ENCODE measurements around the gene DLL4. TPM values are rescaled to one million over a fixed set of nuclear protein-coding genes. Genes with fewer than 3 reads are reported as not detected.

Gene DLL4
- total and polyA plus RNA-seq, 10 donors = 1.2 to 26.3 (median 10.2) TPM

DNA sequence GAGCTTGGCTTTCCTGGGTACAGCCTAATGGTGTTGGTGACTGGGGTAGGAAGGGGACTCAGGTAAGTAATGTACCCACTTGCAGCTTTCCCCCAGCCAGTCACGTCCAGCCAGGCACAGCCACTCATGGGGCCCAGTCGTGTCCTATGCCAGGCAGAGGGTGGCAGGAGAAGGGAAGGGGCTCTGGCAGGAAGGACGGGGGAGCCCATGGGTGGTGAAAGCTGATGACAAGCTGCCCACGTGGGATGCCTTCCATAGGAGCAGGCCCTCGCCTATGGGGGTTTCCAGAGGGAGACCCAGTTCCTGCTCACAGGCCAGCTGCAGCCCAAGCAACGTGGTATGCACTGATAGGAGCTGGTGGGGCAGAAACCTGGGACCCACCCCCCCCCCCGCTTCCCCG, 34.9 kb downstream of the DLL4 start:
- Histone ChIP-seq H3K4me1 (peaks cover 0 to 25% (median 9%) of the 10 kb centered on the region in 6 donors), H3K27ac (no peak overlapping the region), H3K27me3 (replicated peaks in 1 of 7) (no peaks in the 10 kb centered on the region), H3K36me3 (no peaks in the 10 kb centered on the region), H3K4me3 (no peak overlapping the region), H3K9me3 (no peaks in the 10 kb centered on the region)
- intact Hi-C loops (cut with DNase I; ENCODE audit: low total_unique reads) = no loop called here
- DNase-seq = no peak
- WGBS, 5 donors = 78 to 92% (median 84%) methylated on average over 5 to 8 of the region's 8 CpGs
- TF ChIP-seq, protein P1, sequence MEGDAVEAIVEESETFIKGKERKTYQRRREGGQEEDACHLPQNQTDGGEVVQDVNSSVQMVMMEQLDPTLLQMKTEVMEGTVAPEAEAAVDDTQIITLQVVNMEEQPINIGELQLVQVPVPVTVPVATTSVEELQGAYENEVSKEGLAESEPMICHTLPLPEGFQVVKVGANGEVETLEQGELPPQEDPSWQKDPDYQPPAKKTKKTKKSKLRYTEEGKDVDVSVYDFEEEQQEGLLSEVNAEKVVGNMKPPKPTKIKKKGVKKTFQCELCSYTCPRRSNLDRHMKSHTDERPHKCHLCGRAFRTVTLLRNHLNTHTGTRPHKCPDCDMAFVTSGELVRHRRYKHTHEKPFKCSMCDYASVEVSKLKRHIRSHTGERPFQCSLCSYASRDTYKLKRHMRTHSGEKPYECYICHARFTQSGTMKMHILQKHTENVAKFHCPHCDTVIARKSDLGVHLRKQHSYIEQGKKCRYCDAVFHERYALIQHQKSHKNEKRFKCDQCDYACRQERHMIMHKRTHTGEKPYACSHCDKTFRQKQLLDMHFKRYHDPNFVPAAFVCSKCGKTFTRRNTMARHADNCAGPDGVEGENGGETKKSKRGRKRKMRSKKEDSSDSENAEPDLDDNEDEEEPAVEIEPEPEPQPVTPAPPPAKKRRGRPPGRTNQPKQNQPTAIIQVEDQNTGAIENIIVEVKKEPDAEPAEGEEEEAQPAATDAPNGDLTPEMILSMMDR (IDR thresholded peaks at IDR 0.05 in 8 of 11, conservative IDR thresholded peaks at IDR 0.05 in 3 of 11) = no peak
- TF ChIP-seq POLR2A (IDR thresholded peaks at IDR 0.05) (no peak), POLR2AphosphoS5 (IDR thresholded peaks at IDR 0.05) (no peak)

DNA sequence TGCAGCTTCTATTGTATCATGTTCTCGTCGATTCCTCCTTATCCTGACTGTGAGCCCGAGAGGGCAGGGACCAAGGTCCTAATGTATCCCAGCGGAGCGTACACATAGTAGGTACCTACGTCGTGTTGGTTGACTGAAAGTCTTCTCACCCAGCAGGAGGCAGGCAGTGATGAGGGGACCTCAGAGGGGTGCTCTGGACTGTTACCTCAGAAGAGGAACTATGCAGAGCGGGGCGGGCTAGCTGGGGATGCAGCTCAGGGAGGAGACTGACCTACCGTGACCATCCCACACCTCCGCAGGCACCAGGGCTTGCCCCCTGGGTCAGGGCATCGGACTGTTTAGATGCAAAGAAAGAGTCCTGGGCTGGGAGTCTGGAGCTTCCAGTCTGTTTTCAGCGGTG, 35.5 kb downstream of the DLL4 start:
- intact Hi-C loops (cut with DNase I; ENCODE audit: low total_unique reads) = no loop called here
- 72 to 80% (median 74%) methylated on average over 13 of the region's 13 CpGs for WGBS, 5 donors
- no peak overlapping the region for H3K4me3 ChIP-seq
- no peak for DNase-seq
- H3K36me3 ChIP-seq = no peaks in the 10 kb centered on the region
- peaks cover 0 to 24% (median 9%) of the 10 kb centered on the region in 6 donors for H3K4me1 ChIP-seq
- no peaks in the 10 kb centered on the region for H3K9me3 ChIP-seq
- H3K27ac ChIP-seq = no peak overlapping the region
- H3K27me3 ChIP-seq (replicated peaks in 1 of 7) = no peaks in the 10 kb centered on the region
- no peak for TF ChIP-seq POLR2AphosphoS5 (IDR thresholded peaks at IDR 0.05)
- no peak for TF ChIP-seq POLR2A (IDR thresholded peaks at IDR 0.05)
- TF ChIP-seq, protein P1 (IDR thresholded peaks at IDR 0.05 in 8 of 11, conservative IDR thresholded peaks at IDR 0.05 in 3 of 11) = no peak

DNA sequence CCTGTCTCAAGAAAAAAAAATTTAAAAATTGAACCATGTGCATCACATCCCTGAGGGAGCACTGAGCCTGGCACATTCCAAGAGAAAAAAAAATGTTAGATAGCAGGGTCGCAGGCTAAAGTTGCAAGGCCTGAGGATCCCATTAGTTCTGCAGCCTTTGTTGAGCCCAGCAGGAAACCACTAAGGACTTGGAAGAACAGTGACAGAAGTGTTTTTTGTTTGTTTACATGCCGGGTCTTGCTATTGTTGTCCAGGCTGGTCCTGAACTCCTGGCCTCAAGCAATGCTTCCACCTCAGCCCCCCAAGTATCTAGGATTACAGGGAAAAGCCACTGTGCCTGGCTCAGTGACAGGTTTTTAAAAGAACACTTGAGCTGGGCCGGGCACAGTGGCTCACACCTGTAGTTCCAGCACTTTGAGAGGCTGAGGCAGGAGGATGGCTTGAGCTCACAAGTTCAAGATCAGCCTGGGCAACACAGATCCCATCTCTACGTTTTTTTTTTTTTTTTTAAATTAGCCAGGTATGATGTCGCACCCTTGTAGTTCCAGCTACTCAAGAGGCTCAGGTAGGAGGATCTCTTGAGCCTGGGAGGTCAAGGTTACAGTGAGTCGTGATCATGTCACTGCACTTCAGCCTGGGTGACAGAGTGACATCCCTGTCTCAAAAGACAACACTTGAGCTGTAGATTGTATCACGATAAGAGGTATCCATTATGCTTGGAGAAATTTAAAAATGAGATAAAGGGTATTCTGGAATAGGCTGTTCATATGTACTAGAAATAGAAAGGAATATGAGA, 39.3 kb downstream of the DLL4 start:
- H3K4me1 ChIP-seq = peaks cover 0 to 8% (median 0%) of the 10 kb centered on the region in 6 donors
- intact Hi-C loops (cut with DNase I; ENCODE audit: low total_unique reads) = no loop called here
- H3K27ac ChIP-seq = no peak overlapping the region
- 77 to 81% (median 80%) methylated on average over 7 of the region's 7 CpGs for WGBS, 5 donors
- H3K27me3 ChIP-seq (replicated peaks in 1 of 7) = no peaks in the 10 kb centered on the region
- DNase-seq = no peak
- H3K4me3 ChIP-seq = no peak overlapping the region
- no peaks in the 10 kb centered on the region for H3K36me3 ChIP-seq
- TF ChIP-seq POLR2AphosphoS5 (IDR thresholded peaks at IDR 0.05) = no peak
- TF ChIP-seq, protein P1 (IDR thresholded peaks at IDR 0.05 in 8 of 11, conservative IDR thresholded peaks at IDR 0.05 in 3 of 11) = no peak
- no peak for TF ChIP-seq POLR2A (IDR thresholded peaks at IDR 0.05)
- H3K9me3 ChIP-seq = no peaks in the 10 kb centered on the region

DNA sequence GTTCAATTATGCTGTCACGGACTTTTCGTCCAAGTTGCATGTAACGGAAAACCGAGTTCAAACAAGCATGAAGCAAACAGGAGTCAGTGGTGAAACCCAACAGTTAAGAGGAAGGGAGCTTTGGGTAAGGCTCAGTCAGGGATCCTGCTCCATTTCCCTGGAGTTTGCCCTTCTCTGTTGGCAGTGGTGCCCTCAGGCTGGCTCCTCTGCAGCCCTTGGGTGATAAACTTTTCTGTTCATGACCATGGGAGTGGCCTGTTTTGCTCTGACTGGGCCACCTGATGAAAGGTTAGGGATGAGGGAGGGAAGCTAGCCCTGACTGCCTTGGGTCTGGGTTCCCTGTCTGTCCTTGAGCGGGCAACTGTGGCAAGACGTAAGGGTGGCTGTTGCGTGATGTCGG, 40.2 kb downstream of the DLL4 start:
- Histone ChIP-seq H3K9me3 (no peaks in the 10 kb centered on the region), H3K27ac (no peak overlapping the region)

More for the DNA sequence above, 40.2 kb downstream of the DLL4 start:
- peaks cover 0 to 3% (median 0%) of the 10 kb centered on the region in 6 donors for H3K36me3 ChIP-seq
- H3K4me3 ChIP-seq = no peak overlapping the region
- intact Hi-C loops (cut with DNase I; ENCODE audit: low total_unique reads) = no loop called here
- TF ChIP-seq, protein P1 (IDR thresholded peaks at IDR 0.05 in 8 of 11, conservative IDR thresholded peaks at IDR 0.05 in 3 of 11) = no peak
- TF ChIP-seq POLR2AphosphoS5 (IDR thresholded peaks at IDR 0.05) (no peak), POLR2A (IDR thresholded peaks at IDR 0.05) (no peak)
- H3K4me1 ChIP-seq = peaks cover 0 to 8% (median 0%) of the 10 kb centered on the region in 6 donors
- no peaks in the 10 kb centered on the region for H3K27me3 ChIP-seq (replicated peaks in 1 of 7)
- WGBS, 5 donors = 82 to 96% (median 86%) methylated on average over 8 of the region's 8 CpGs
- DNase-seq = no peak

Measured in spleen (tissue), 11 donors.